ENCODE results near the gene CRTAP. TPM values are rescaled to one million over a fixed set of nuclear protein-coding genes. Genes with fewer than 3 reads are reported as not detected.
"Not testable (repeated sequence)": the region's sequence is repeated elsewhere in the genome, so short reads cannot be mapped to it uniquely, and the experiment has no call there.

CRTAP gene
- total and polyA plus RNA-seq, 7 donors, result 25.7 to 509 (median 245) TPM

- DNase-seq, result no peak
- no peaks in the 10 kb centered on the region for H3K36me3 ChIP-seq
- H3K4me1 ChIP-seq, result peaks cover 0 to 11% (median 3%) of the 10 kb centered on the region in 4 donors
- TF ChIP-seq POLR2AphosphoS5 (IDR thresholded peaks at IDR 0.05) (no peak), EP300 (IDR thresholded peaks at IDR 0.05) (no peak), POLR2A (IDR thresholded peaks at IDR 0.05) (no peak), CTCF (IDR thresholded peaks at IDR 0.05) (no peak)
- no peaks in the 10 kb centered on the region for H3K27me3 ChIP-seq
- intact Hi-C loops (cut with DNase I), result no loop called here
- no peaks in the 10 kb centered on the region for H3K9me3 ChIP-seq
- no peak overlapping the region for H3K4me3 ChIP-seq
- H3K27ac ChIP-seq, result no peak overlapping the region
- 95 to 99% methylated on average over 2 of the region's 2 CpGs for WGBS, 2 donors
Observed at GRCh38 chr3:33077976-33078375, 35.8 kb upstream of the CRTAP start.

- WGBS, 2 donors, result 86 to 98% methylated on average over 6 of the region's 6 CpGs
- intact Hi-C loops (cut with DNase I); H3K27ac ChIP-seq; H3K4me3 ChIP-seq; DNase-seq; H3K36me3 ChIP-seq; H3K9me3 ChIP-seq; H3K27me3 ChIP-seq: not testable (repeated sequence)
- peaks cover 0 to 11% (median under 1%) of the 10 kb centered on the region in 4 donors for H3K4me1 ChIP-seq
Observed at GRCh38 chr3:33079813-33080212, 34.0 kb upstream of the CRTAP start.

GRCh38 chr3:33081812-33082211 lies 32.0 kb upstream of the CRTAP start:
- intact Hi-C loops (cut with DNase I), result no loop called here
- Histone ChIP-seq H3K36me3 (no peaks in the 10 kb centered on the region), H3K27me3 (no peaks in the 10 kb centered on the region), H3K27ac (no peak overlapping the region), H3K4me1 (peaks cover 0 to 7% (median 0%) of the 10 kb centered on the region in 4 donors), H3K4me3 (no peak overlapping the region), H3K9me3 (no peaks in the 10 kb centered on the region)
- TF ChIP-seq EP300 (IDR thresholded peaks at IDR 0.05), result no peak
- no peak for TF ChIP-seq POLR2A (IDR thresholded peaks at IDR 0.05)
- TF ChIP-seq POLR2AphosphoS5 (IDR thresholded peaks at IDR 0.05), result no peak
- no peak for TF ChIP-seq CTCF (IDR thresholded peaks at IDR 0.05)
- DNase-seq, result no peak

GRCh38 chr3:33083958-33084357 lies 29.9 kb upstream of the CRTAP start:
- no peak overlapping the region for H3K27ac ChIP-seq
- DNase-seq, result no peak
- 85 to 89% methylated on average over 2 of the region's 2 CpGs for WGBS, 2 donors
- H3K27me3 ChIP-seq, result no peaks in the 10 kb centered on the region
- no peak for TF ChIP-seq POLR2AphosphoS5 (IDR thresholded peaks at IDR 0.05)
- TF ChIP-seq EP300 (IDR thresholded peaks at IDR 0.05), result no peak
- TF ChIP-seq POLR2A (IDR thresholded peaks at IDR 0.05), result no peak
- TF ChIP-seq CTCF (IDR thresholded peaks at IDR 0.05), result no peak
- intact Hi-C loops (cut with DNase I), result no loop called here
- no peaks in the 10 kb centered on the region for H3K9me3 ChIP-seq
- H3K4me3 ChIP-seq, result no peak overlapping the region
- no peaks in the 10 kb centered on the region for H3K36me3 ChIP-seq
- peaks cover 0 to 7% (median 0%) of the 10 kb centered on the region in 4 donors for H3K4me1 ChIP-seq

GRCh38 chr3:33088691-33089090 lies 25.1 kb upstream of the CRTAP start:
- H3K36me3 ChIP-seq, result peaks cover 0 to 38% (median 12%) of the 10 kb centered on the region in 4 donors
- TF ChIP-seq POLR2AphosphoS5 (IDR thresholded peaks at IDR 0.05) (no peak), EP300 (IDR thresholded peaks at IDR 0.05) (no peak), CTCF (IDR thresholded peaks at IDR 0.05) (no peak), POLR2A (IDR thresholded peaks at IDR 0.05) (no peak)
- H3K4me3 ChIP-seq, result no peak overlapping the region
- H3K9me3 ChIP-seq, result no peaks in the 10 kb centered on the region
- no peak overlapping the region for H3K27ac ChIP-seq
- intact Hi-C loops (cut with DNase I), result no loop called here
- no peak for DNase-seq
- H3K27me3 ChIP-seq, result no peaks in the 10 kb centered on the region
- H3K4me1 ChIP-seq, result peaks cover 0 to 14% (median 4%) of the 10 kb centered on the region in 4 donors

All from sigmoid colon (tissue), 7 donors.